SU-DHL-6 (cell line): Measurements from ENCODE around the gene FLYWCH1.

Experiments used
- H2AFZ ChIP-seq: fragments of 200-600 bp; sonication (generic); 2 replicates; pipeline ENCODE4 v1.6.1; 2014; ENCODE audit warnings: low read depth, mild to moderate bottlenecking, moderate library complexity, mixed read lengths, antibody characterized with exemption, low read length; ENCODE audit not compliant: severe bottlenecking
- H3F3A ChIP-seq: fragments of 200-600 bp; shearing (Covaris generic); 2 replicates; pipeline ENCODE4 v1.6.0; 2016; ENCODE audit warnings: antibody characterized with exemption, mild to moderate bottlenecking; ENCODE audit not compliant: insufficient read depth
- H3K27ac ChIP-seq: fragments of 200-600 bp; sonication (generic); 2 replicates; pipeline ENCODE4 v1.5.1; 2016; ENCODE audit warnings: low read depth, mild to moderate bottlenecking, low read length, moderate library complexity, mixed read lengths
- H3K27me3 ChIP-seq: fragments of 200-600 bp; sonication (generic), shearing (Covaris generic); 2 replicates; pipeline ENCODE4 v1.6.0; 2014; ENCODE audit warnings: mild to moderate bottlenecking, low read length
- H3K36me3 ChIP-seq: fragments of 200-600 bp; sonication (generic); 2 replicates; pipeline ENCODE4 v1.6.1; 2014; ENCODE audit warnings: mild to moderate bottlenecking, low read length, mixed read lengths
- H3K4me2 ChIP-seq: fragments of 300-600, 200-600 bp; shearing (Covaris generic), sonication (generic); 2 replicates; pipeline ENCODE4 v1.6.0; 2014; ENCODE audit warnings: low read length, low read depth, mild to moderate bottlenecking; ENCODE audit not compliant: poor library complexity, severe bottlenecking
- H3K4me3 ChIP-seq: fragments of 200-600 bp; sonication (generic); 2 replicates; pipeline ENCODE4 v1.5.1; 2014; ENCODE audit warnings: antibody characterized with exemption, low read length, mild to moderate bottlenecking, mixed read lengths; ENCODE audit not compliant: insufficient read depth, poor library complexity, severe bottlenecking
- H3K79me2 ChIP-seq: fragments of 200-600 bp; sonication (generic); 2 replicates; pipeline ENCODE4 v1.6.1; 2014; ENCODE audit warnings: mild to moderate bottlenecking, low read length, moderate library complexity; ENCODE audit not compliant: insufficient read depth
- H3K9ac ChIP-seq: fragments of 200-600 bp; sonication (generic); 2 replicates; pipeline ENCODE4 v1.7.0; 2014; ENCODE audit warnings: mild to moderate bottlenecking, low read length
- H3K9me2 ChIP-seq: fragments of 200-600 bp; sonication (generic); replicated peaks from 2 replicates; pipeline ENCODE4 v1.6.1; 2014; ENCODE audit warnings: low read length; ENCODE audit not compliant: insufficient read depth
- H3K9me3 ChIP-seq: fragments of 200-600 bp; sonication (generic); 2 replicates; pipeline ENCODE4 v1.6.1; 2014; ENCODE audit warnings: low read length, mixed read lengths; ENCODE audit not compliant: insufficient read depth
- H4K20me1 ChIP-seq: fragments of 200-600 bp; sonication (generic); 2 replicates; pipeline ENCODE4 v1.6.1; 2014; ENCODE audit warnings: low read depth, mild to moderate bottlenecking, antibody characterized with exemption, low read length, moderate library complexity, mixed read lengths
- EZH2phosphoT487 ChIP-seq: fragments of 200-600 bp; sonication (generic), shearing (Covaris generic); conservative IDR thresholded peaks from 2 replicates; pipeline ENCODE4 v1.6.1; 2018; ENCODE audit warnings: mild to moderate bottlenecking, antibody characterized with exemption, low read length, moderate library complexity, mixed read lengths
- TF ChIP-seq, protein P1 (sequence below): fragments of 200-600 bp; sonication (generic); IDR thresholded peaks from one replicate; pipeline ENCODE4 v1.5.1; 2017; ENCODE audit warnings: antibody characterized with exemption, mild to moderate bottlenecking, low read length, moderate library complexity; ENCODE audit not compliant: insufficient read depth, poor library complexity, severe bottlenecking

The FLYWCH1 gene

DNA sequence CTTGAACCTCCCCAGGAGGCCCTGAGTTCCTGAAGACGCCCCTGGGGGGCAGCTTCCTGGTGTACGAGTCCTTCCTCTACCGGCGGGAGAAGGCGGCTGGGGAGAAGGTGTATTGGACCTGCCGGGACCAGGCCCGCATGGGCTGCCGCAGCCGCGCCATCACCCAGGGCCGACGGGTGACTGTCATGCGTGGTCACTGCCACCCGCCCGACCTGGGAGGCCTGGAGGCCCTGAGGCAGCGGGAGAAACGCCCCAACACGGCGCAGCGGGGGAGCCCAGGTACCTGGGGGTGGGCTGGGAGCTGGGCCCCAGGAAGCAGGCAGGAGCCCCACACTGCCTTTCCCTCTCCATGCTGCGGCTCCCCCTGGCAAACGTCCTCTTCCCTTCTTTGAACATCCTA lies 22.0 kb downstream of the FLYWCH1 start:
- Histone ChIP-seq H4K20me1 (no peaks in the 10 kb centered on the region), H3K4me3 (no peak overlapping the region), H3K9me3 (no peaks in the 10 kb centered on the region), H3K9me2 (no peaks in the 10 kb centered on the region), H3K9ac (no peak overlapping the region), H3K79me2 (no peaks in the 10 kb centered on the region), H2AFZ (no peak overlapping the region), H3K4me2 (no peak overlapping the region), H3K27me3 (no peaks in the 10 kb centered on the region), H3K27ac (no peak overlapping the region), H3K36me3 (no peaks in the 10 kb centered on the region), H3F3A (no peaks in the 10 kb centered on the region)
- TF ChIP-seq, protein P1, sequence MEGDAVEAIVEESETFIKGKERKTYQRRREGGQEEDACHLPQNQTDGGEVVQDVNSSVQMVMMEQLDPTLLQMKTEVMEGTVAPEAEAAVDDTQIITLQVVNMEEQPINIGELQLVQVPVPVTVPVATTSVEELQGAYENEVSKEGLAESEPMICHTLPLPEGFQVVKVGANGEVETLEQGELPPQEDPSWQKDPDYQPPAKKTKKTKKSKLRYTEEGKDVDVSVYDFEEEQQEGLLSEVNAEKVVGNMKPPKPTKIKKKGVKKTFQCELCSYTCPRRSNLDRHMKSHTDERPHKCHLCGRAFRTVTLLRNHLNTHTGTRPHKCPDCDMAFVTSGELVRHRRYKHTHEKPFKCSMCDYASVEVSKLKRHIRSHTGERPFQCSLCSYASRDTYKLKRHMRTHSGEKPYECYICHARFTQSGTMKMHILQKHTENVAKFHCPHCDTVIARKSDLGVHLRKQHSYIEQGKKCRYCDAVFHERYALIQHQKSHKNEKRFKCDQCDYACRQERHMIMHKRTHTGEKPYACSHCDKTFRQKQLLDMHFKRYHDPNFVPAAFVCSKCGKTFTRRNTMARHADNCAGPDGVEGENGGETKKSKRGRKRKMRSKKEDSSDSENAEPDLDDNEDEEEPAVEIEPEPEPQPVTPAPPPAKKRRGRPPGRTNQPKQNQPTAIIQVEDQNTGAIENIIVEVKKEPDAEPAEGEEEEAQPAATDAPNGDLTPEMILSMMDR, result no peak

GRCh38 chr16:2934450-2934849 lies 22.7 kb downstream of the FLYWCH1 start:
- Histone ChIP-seq H4K20me1 (no peaks in the 10 kb centered on the region), H3K9me2 (no peaks in the 10 kb centered on the region), H3K27ac (no peak overlapping the region), H3F3A (no peaks in the 10 kb centered on the region), H3K9ac (no peak overlapping the region), H2AFZ (no peak overlapping the region), H3K4me2 (no peak overlapping the region), H3K79me2 (no peaks in the 10 kb centered on the region), H3K4me3 (no peak overlapping the region), H3K27me3 (no peaks in the 10 kb centered on the region), H3K36me3 (no peaks in the 10 kb centered on the region), H3K9me3 (no peaks in the 10 kb centered on the region)
- no peak for TF ChIP-seq EZH2phosphoT487
- TF ChIP-seq, protein P1, result no peak

GRCh38 chr16:2936436-2937011 lies 24.8 kb downstream of the FLYWCH1 start:
- Histone ChIP-seq H3K27ac (no peak overlapping the region), H2AFZ (no peak overlapping the region), H3K9me3 (no peaks in the 10 kb centered on the region), H3K27me3 (no peaks in the 10 kb centered on the region), H3K9me2 (no peaks in the 10 kb centered on the region), H3K9ac (no peak overlapping the region), H3F3A (no peaks in the 10 kb centered on the region), H3K4me2 (no peak overlapping the region), H3K79me2 (no peaks in the 10 kb centered on the region), H3K4me3 (no peak overlapping the region), H3K36me3 (no peaks in the 10 kb centered on the region), H4K20me1 (no peaks in the 10 kb centered on the region)
- TF ChIP-seq EZH2phosphoT487, result no peak
- TF ChIP-seq, protein P1, result no peak

GRCh38 chr16:2937170-2937569 lies 25.4 kb downstream of the FLYWCH1 start:
- Histone ChIP-seq H4K20me1 (no peaks in the 10 kb centered on the region), H3K27me3 (no peaks in the 10 kb centered on the region), H3K9ac (no peak overlapping the region), H3K79me2 (no peaks in the 10 kb centered on the region), H3F3A (no peaks in the 10 kb centered on the region), H3K4me2 (no peak overlapping the region), H3K4me3 (no peak overlapping the region), H2AFZ (no peak overlapping the region), H3K36me3 (no peaks in the 10 kb centered on the region), H3K9me3 (no peaks in the 10 kb centered on the region), H3K9me2 (no peaks in the 10 kb centered on the region), H3K27ac (no peak overlapping the region)
- no peak for TF ChIP-seq EZH2phosphoT487
- TF ChIP-seq, protein P1, result no peak
